K562 (cell line): ENCODE data around the gene NMT1. TPM values are rescaled to one million over a fixed set of nuclear protein-coding genes. Genes with fewer than 3 reads are reported as not detected.

ENCODE experiments used
- EP400 ChIP-seq: fragments of 450-650 bp; IDR thresholded peaks from 2 replicates; pipeline ENCODE4 v1.6.1; 2017; ENCODE audit warnings: antibody characterized with exemption, mild to moderate bottlenecking, moderate library complexity
- HDAC2 ChIP-seq: fragments of 450-650 bp; IDR thresholded peaks from 2 replicates; pipeline ENCODE4 v1.6.1; 2016; ENCODE audit warnings: mild to moderate bottlenecking
- HDAC3 ChIP-seq: fragments of 450-650 bp; IDR thresholded peaks from 2 replicates; pipeline ENCODE4 v1.6.1; 2018; ENCODE audit warnings: borderline replicate concordance, mild to moderate bottlenecking, moderate library complexity; ENCODE audit not compliant: partially characterized antibody
- HSF4 ChIP-seq: fragments of 250-450 bp; sonication (Bioruptor Pico); IDR thresholded peaks from 2 replicates; pipeline ENCODE4 v2.1.2; 2022; ENCODE audit warnings: mild to moderate bottlenecking, moderate library complexity, borderline replicate concordance
- KAT2B ChIP-seq: IDR thresholded peaks from one replicate; pipeline ENCODE4 v1.6.1; 2012; ENCODE audit warnings: low read depth, mild to moderate bottlenecking, control low read depth, inconsistent platforms, low read length, moderate library complexity
- KAT7 ChIP-seq: sonication (generic); formaldehyde crosslinking; IDR thresholded peaks from 2 replicates; pipeline ENCODE4 v1.8.0; 2022; ENCODE audit warnings: missing genetic modification reagents, mild to moderate bottlenecking, borderline replicate concordance
- MTA1 ChIP-seq: fragments of 450-650 bp; IDR thresholded peaks from 2 replicates; pipeline ENCODE4 v1.6.1; 2017; ENCODE audit warnings: borderline replicate concordance
- MXI1 ChIP-seq: IDR thresholded peaks from 2 replicates; pipeline ENCODE4 v1.6.1; 2011; ENCODE audit warnings: low read depth, mild to moderate bottlenecking, improper control_type of control experiment, low read length
- NCOA6 ChIP-seq: fragments of 450-650 bp; IDR thresholded peaks from 2 replicates; pipeline ENCODE4 v1.6.1; 2017; ENCODE audit warnings: mild to moderate bottlenecking
- OTX1 ChIP-seq: fragments of 450-650 bp; formaldehyde crosslinking; IDR thresholded peaks from 2 replicates; pipeline ENCODE4 v1.4.0; 2022; ENCODE audit warnings: mild to moderate bottlenecking
- PTRF ChIP-seq: fragments of 450-650 bp; IDR thresholded peaks from 2 replicates; pipeline ENCODE4 v1.6.1; 2016; ENCODE audit warnings: mild to moderate bottlenecking, missing genetic modification characterization, missing compliant biosample characterization
- SIRT6 ChIP-seq: IDR thresholded peaks from one replicate; pipeline ENCODE4 v1.6.1; 2012; ENCODE audit warnings: low read depth, mild to moderate bottlenecking, control low read depth, inconsistent platforms, low read length, moderate library complexity
- TARDBP ChIP-seq: fragments of 450-650 bp; IDR thresholded peaks from 2 replicates; pipeline ENCODE4 v1.6.1; 2016
- XRCC5 ChIP-seq: fragments of 200-400 bp; formaldehyde crosslinking; IDR thresholded peaks from 2 replicates; pipeline ENCODE4 v1.6.1; 2017; ENCODE audit warnings: low read depth, mild to moderate bottlenecking, low read length
- ZBTB1 ChIP-seq: sonication (generic); formaldehyde crosslinking; IDR thresholded peaks from 2 replicates; pipeline ENCODE4 v1.8.1; 2023; ENCODE audit warnings: missing genetic modification reagents, low read depth, mild to moderate bottlenecking, borderline replicate concordance
- ZBTB17 ChIP-seq: fragments of 450-650 bp; formaldehyde crosslinking; IDR thresholded peaks from 2 replicates; pipeline ENCODE4 v1.4.0; 2020; ENCODE audit warnings: mild to moderate bottlenecking
- ZFP91 ChIP-seq: sonication (generic); formaldehyde crosslinking; IDR thresholded peaks from 2 replicates; pipeline ENCODE4 v1.8.0; 2022; ENCODE audit warnings: mild to moderate bottlenecking, missing genetic modification reagents
- ZNF311 ChIP-seq: fragments of 250-450 bp; sonication (Bioruptor Pico); IDR thresholded peaks from 2 replicates; pipeline ENCODE4 v1.4.0; 2020; ENCODE audit warnings: mild to moderate bottlenecking, moderate library complexity
- ZNF347 ChIP-seq: fragments of 450-650 bp; formaldehyde crosslinking; IDR thresholded peaks from 2 replicates; pipeline ENCODE4 v1.4.0; 2020; ENCODE audit warnings: low read depth, mild to moderate bottlenecking, moderate library complexity
- polyA plus RNA-seq, 8 experiments: library from polyadenylated mRNA; depleted of rRNA in 4 of 8; stranded (reverse) in 5 of 8; unstranded in 3 of 8; fragments of >200 nt; fragmentation: Nextera tagmentation in 2 of 8; fragmentation: Illumina TruSeq in 1 of 8; extraction: Ambion mirVana in 2 of 8; extraction: Trizol in 1 of 8; gene quantifications; 2 replicates each; pipeline versions ENCODE4 v1.2.1 to v1.2.3, GENCODE V29; 2011 to 2014; ENCODE audit warnings: inconsistent platforms in 1 of 8, missing spikeins in 1 of 8
- total RNA-seq, 7 experiments: library from RNA; depleted of rRNA in 6 of 7; stranded (reverse); fragments of >200 nt in 6 of 7; fragmentation: Illumina TruSeq in 2 of 7; extraction: Trizol in 2 of 7; gene quantifications; 2 replicates each; pipeline versions ENCODE4 v1.2.1 to v1.2.3, GENCODE V29; 2011 to 2021; ENCODE audit warnings: low replicate concordance in 1 of 7
- TF ChIP-seq, protein P1 (sequence below): fragments of 150-350 bp; IDR thresholded peaks from 2 replicates; pipeline ENCODE4 v1.6.1; 2014; ENCODE audit warnings: low read depth, mild to moderate bottlenecking, low read length, borderline replicate concordance
- TF ChIP-seq, protein P2 (sequence below): fragments of 250-450 bp; sonication (Bioruptor Pico); IDR thresholded peaks from 2 replicates; pipeline ENCODE4 v1.8.0; 2022; ENCODE audit warnings: moderate library complexity, mild to moderate bottlenecking, inconsistent platforms
- TF ChIP-seq, protein P3 (sequence below): sonication (generic); formaldehyde crosslinking; IDR thresholded peaks from 2 replicates; pipeline ENCODE4 v1.9.0; 2022; ENCODE audit warnings: mild to moderate bottlenecking, missing genetic modification reagents

Gene NMT1
- total and polyA plus RNA-seq, 9 of the 15 experiments (the other 6 are each of a cell fraction or from before 2014, with no cell fraction given), result 86.7 to 569 (median 213) TPM

GRCh38 chr17:45123930-45124796, 63.0 kb downstream of the NMT1 start (continued):
- TF ChIP-seq KAT2B, result no peak
- no peak for TF ChIP-seq MTA1
- 0 out of 2 replicates have a peak, but pooled peaks have one; percentile 11 for TF ChIP-seq ZNF311 (CRISPR knock-in tag)
- no peak for TF ChIP-seq ZBTB1 (CRISPR knock-in tag)
- no peak for TF ChIP-seq HDAC3
- peak; percentile 58; the same call in 1 of the 2 replicates for TF ChIP-seq TARDBP
- TF ChIP-seq ZNF347 (CRISPR knock-in tag), result no peak
- TF ChIP-seq, protein P1, sequence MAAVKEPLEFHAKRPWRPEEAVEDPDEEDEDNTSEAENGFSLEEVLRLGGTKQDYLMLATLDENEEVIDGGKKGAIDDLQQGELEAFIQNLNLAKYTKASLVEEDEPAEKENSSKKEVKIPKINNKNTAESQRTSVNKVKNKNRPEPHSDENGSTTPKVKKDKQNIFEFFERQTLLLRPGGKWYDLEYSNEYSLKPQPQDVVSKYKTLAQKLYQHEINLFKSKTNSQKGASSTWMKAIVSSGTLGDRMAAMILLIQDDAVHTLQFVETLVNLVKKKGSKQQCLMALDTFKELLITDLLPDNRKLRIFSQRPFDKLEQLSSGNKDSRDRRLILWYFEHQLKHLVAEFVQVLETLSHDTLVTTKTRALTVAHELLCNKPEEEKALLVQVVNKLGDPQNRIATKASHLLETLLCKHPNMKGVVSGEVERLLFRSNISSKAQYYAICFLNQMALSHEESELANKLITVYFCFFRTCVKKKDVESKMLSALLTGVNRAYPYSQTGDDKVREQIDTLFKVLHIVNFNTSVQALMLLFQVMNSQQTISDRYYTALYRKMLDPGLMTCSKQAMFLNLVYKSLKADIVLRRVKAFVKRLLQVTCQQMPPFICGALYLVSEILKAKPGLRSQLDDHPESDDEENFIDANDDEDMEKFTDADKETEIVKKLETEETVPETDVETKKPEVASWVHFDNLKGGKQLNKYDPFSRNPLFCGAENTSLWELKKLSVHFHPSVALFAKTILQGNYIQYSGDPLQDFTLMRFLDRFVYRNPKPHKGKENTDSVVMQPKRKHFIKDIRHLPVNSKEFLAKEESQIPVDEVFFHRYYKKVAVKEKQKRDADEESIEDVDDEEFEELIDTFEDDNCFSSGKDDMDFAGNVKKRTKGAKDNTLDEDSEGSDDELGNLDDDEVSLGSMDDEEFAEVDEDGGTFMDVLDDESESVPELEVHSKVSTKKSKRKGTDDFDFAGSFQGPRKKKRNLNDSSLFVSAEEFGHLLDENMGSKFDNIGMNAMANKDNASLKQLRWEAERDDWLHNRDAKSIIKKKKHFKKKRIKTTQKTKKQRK, result no peak
- no peak for TF ChIP-seq SIRT6
- TF ChIP-seq ZFP91 (CRISPR knock-in tag), result no peak
- no peak for TF ChIP-seq NCOA6
- TF ChIP-seq, protein P2, sequence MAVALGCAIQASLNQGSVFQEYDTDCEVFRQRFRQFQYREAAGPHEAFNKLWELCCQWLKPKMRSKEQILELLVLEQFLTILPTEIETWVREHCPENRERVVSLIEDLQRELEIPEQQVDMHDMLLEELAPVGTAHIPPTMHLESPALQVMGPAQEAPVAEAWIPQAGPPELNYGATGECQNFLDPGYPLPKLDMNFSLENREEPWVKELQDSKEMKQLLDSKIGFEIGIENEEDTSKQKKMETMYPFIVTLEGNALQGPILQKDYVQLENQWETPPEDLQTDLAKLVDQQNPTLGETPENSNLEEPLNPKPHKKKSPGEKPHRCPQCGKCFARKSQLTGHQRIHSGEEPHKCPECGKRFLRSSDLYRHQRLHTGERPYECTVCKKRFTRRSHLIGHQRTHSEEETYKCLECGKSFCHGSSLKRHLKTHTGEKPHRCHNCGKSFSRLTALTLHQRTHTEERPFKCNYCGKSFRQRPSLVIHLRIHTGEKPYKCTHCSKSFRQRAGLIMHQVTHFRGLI, result no peak
- TF ChIP-seq HDAC2, result no peak; the same call in 1 of the 2 replicates
- TF ChIP-seq OTX1 (CRISPR knock-in tag), result no peak
- no peak for TF ChIP-seq KAT7 (CRISPR knock-in tag)
- no peak; the same call in 1 of the 2 replicates for TF ChIP-seq ZBTB17
- TF ChIP-seq EP400, result no peak; the same call in 1 of the 2 replicates
- TF ChIP-seq HSF4 (CRISPR knock-in tag), result no peak
- TF ChIP-seq PTRF, result no peak
- TF ChIP-seq XRCC5, result no peak
- no peak for TF ChIP-seq MXI1
- TF ChIP-seq, protein P3, sequence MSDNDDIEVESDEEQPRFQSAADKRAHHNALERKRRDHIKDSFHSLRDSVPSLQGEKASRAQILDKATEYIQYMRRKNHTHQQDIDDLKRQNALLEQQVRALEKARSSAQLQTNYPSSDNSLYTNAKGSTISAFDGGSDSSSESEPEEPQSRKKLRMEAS (CRISPR knock-in tag), result peak; percentile 68; the same call in 1 of the 2 replicates
